Effector CD4-positive, alpha-beta T cell (primary cell): ENCODE data around the gene SLC19A1.

ENCODE experiments used
- DNase-seq: peaks from one replicate; pipeline ENCODE4 v3.0.0-alpha.2; 2020

The SLC19A1 gene

GRCh38 chr21:45450423-45451090 lies 91.7 kb downstream of the SLC19A1 start:
- no peak for DNase-seq

DNA sequence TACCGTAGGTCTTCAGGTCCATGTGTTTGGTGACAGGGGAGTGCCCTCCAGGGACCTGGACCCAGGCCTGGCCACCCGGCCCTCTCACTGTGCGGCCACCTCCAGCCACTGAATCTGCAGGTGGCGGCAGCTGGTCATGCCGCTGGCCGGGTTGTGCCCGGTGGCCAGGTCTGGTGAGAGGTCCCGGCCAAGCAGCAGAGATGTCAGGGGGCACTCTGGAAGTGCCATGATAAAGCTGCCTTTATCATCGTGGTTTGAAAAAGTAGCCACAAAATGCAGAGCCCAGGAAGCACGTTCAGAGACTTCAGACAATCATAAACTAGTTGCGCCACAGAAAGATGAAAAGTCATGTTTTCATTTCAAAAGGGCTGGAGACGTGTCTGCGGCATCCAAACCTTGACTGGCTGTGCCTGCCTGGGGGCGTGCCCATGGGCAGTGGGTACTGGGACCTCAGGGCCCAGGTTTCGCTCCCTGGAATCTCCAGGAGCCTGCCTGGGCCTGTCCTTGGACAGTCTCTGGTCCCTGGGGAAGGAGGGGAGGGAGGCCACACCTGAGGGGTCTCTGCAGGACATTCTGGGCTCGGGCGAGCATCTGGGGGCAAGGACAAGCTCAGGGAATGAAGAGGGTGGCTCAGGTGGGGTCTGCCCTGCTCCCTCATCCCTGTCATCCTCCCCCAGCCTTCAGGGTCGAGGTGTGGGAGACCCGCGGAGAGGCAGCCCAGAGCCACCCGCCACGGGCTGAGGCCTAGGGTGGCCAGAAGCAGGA lies 92.4 kb downstream of the SLC19A1 start:
- DNase-seq: no peak

- no peak for DNase-seq
These were observed 93.2 kb downstream of the SLC19A1 start for GRCh38 chr21:45448810-45449657.

GRCh38 chr21:45448283-45448809 lies 93.9 kb downstream of the SLC19A1 start:
- no peak for DNase-seq
